ENCODE data around the gene FBXO47.
"Not testable (repeated sequence)": the region's sequence is repeated elsewhere in the genome, so short reads cannot be mapped to it uniquely, and the experiment has no call there.

FBXO47 gene

GRCh38 chr17:38921756-38922411 is 45.3 kb downstream of the FBXO47 start:
- no peak for DNase-seq

DNA sequence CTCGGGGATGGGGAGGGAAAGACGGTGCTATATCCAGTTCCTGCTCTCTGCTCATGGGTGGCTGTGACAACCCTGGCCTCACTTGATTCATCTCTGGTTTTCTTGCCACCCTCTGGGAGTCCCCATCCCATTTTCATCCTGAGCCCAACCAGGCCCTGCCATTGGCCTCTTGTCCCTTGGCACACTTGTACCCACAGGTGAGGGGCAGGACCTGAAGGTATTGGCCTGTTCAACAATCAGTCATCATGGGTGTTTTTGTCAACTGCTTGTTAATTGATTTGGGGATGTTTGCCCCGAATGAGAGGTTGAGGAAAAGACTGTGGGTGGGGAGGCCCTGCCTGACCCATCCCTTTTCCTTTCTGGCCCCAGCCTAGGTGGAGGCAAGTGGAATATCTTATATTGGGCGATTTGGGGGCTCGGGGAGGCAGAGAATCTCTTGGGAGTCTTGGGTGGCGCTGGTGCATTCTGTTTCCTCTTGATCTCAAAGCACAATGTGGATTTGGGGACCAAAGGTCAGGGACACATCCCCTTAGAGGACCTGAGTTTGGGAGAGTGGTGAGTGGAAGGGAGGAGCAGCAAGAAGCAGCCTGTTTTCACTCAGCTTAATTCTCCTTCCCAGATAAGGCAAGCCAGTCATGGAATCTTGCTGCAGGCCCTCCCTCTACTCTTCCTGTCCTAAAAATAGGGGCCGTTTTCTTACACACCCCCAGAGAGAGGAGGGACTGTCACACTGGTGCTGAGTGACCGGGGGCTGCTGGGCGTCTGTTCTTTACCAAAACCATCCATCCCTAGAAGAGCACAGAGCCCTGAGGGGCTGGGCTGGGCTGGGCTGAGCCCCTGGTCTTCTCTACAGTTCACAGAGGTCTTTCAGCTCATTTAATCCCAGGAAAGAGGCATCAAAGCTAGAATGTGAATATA is 46.6 kb downstream of the FBXO47 start:
- no peak for DNase-seq

DNA sequence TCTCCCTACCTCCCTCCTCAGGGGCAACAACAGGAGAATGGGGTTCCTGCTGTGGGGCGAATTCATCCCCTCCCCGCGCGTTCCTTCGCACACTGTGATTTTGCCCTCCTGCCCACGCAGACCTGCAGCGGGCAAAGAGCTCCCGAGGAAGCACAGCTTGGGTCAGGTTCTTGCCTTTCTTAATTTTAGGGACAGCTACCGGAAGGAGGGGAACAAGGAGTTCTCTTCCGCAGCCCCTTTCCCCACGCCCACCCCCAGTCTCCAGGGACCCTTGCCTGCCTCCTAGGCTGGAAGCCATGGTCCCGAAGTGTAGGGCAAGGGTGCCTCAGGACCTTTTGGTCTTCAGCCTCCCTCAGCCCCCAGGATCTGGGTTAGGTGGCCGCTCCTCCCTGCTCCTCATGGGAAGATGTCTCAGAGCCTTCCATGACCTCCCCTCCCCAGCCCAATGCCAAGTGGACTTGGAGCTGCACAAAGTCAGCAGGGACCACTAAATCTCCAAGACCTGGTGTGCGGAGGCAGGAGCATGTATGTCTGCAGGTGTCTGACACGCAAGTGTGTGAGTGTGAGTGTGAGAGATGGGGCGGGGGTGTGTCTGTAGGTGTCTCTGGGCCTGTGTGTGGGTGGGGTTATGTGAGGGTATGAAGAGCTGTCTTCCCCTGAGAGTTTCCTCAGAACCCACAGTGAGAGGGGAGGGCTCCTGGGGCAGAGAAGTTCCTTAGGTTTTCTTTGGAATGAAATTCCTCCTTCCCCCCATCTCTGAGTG is 47.7 kb downstream of the FBXO47 start:
- no peak for DNase-seq

- no peak for DNase-seq
Measured at GRCh38 chr17:38918916-38919315, 48.3 kb downstream of the FBXO47 start.

DNA sequence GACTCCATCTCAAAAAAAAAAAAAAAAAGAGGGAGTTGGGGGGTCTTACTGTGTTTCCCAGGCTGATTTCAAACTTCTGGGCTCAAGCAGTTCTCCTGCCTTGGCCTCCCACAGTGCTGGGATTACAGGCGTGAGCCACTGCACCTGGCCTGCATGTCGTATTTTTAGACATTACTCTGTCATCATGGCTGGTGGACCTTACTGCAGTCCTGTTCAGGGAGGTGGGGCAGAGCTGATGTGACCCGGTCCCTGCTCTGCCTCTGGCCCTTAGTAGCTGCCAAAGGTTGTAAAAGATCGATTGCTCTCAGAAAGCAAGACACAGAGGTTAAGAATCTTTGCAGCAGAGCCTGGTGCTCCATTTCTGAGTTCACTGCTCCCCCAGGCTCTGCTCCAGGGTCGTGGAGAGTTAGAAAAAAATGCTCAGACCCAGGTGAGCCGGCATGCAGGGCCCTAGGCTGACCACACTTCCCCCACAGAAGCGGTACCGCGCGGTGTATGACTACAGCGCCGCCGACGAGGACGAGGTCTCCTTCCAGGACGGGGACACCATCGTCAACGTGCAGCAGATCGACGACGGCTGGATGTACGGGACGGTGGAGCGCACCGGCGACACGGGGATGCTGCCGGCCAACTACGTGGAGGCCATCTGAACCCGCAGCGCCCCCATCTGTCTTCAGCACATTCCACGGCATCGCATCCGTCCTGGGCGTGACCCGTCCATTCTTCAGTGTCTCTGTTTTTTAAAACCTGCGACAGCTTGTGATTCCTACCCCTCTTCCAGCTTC is 48.9 kb downstream of the FBXO47 start:
- DNase-seq: no peak

DNA sequence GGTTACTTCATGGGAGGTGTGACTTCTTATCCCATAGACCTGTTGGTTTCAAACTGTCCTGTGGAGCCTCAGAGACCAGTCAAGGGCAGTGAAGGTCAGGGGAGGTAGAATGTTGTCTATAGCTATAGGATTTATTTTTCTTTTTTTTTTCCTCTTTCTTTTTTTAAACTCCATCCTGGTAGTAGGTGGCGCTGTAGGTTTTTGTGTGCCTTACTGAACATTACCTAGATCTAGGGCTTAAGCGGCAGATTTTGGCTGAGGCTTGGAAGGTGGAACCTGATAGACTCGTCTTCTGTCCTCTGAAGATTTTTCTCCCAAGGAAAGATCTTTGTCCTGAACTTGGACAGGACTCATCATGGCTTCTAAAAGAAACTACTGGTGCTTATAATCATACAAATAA is 49.9 kb downstream of the FBXO47 start:
- DNase-seq: no peak

- no peak for DNase-seq
Measured at GRCh38 chr17:38916771-38917170, 50.4 kb downstream of the FBXO47 start.

GRCh38 chr17:38915639-38915995 is 51.6 kb downstream of the FBXO47 start:
- DNase-seq: no peak

DNA sequence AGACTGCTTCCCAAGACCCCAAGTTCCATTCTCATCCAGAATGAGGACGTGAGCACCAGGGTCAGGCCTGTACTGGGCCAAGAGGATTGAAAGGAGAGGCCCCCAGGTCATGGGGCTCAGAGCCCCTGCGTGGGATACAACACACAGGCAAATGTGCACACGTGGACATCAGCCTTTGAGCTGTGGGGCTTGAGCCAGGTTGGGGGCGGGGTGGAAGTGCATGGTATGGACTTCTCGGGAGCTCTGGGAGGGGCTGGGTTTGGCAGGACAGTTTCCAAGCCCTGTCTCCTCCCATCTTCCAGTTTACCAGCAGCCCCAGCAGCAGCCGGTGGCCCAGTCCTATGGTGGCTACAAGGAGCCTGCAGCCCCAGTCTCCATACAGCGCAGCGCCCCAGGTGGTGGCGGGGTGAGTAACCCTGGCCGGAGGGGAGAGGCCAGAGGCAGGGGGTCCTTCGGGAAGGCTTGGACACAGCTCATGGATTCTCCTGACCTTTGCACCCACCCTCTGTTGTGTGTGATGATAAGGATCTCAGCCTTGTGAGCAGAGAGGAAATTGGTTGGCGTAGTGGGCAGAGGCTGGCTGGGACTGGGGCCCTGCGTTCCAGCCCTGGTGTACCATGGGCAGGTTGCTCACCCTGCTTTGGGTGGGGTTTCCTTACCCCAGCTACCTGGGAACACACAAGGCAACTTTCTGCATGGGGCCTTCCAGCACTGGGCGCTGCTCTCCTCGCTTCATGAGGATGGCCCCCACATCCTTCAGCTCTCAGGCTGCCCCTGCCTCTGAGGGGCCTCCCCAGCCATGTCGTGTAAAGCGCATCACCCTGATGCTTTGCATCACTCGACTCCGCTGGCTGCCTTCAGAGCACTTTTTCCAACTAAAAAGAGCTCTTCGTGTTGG is 52.2 kb downstream of the FBXO47 start:
- DNase-seq: peak in 1 of 2 experiments; percentile 2

GRCh38 chr17:38912221-38912813 is 54.9 kb downstream of the FBXO47 start:
- no peak for DNase-seq

DNA sequence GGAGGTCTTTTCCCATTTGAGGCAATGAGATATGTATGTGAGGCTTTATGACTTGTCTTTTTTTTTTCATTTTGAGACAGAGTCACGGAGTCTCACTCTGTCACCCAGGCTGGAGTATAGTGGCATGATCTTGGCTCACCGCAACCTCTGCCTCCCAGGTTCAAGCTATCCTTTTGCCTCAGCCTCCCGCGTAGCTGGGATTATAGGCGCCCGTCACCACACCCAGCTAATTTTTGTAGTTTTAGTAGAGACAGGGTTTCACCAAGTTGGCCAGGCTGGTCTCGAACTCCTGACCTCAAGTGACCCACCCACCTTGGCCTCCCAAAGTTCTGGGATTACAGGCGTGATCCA is 55.5 kb downstream of the FBXO47 start:
- not testable (repeated sequence) for DNase-seq

GRCh38 chr17:38911081-38911730 is 56.0 kb downstream of the FBXO47 start:
- DNase-seq: no peak

GRCh38 chr17:38910325-38910724 is 56.9 kb downstream of the FBXO47 start:
- no peak for DNase-seq

GRCh38 chr17:38908676-38909181 is 58.5 kb downstream of the FBXO47 start:
- no peak for DNase-seq

- DNase-seq: no peak
Measured at GRCh38 chr17:38907930-38908675, 59.1 kb downstream of the FBXO47 start.

DNA sequence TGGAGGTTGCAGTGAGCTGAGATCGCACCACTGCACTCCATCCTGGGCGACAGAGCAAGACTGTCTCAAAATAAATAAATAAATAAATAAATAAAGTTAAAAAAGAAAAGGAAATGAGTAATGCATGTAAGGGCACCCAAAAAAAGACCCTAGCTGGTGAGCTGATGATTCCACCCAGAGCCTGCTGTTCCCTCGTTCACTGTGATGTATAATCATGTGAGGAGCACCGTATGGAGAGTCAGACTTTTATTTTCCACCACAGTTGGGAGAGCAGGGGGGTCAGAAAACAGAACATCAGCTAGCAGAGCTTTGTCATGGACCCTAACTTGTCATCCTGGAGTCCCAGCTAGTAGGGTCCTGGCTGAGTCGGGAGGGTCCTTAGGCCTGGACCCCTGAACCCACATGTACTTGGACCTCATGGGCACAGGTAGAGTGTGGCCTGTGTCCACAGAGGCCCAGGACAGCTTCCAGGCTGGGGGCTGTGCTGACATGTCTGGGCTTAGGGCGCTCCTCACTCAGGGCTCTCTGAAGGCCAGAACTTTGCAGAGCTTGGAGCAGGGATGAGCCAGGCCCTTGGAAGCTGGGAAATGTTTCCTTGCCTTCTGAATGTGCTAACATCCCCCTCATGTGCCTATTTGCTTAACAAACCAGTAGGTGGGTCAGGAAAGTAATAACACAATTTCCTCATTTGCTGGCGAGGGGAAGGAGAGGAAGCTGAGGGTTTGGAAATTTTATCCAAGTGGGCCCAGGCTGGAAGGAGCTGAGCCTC is 60.6 kb downstream of the FBXO47 start:
- DNase-seq: no peak

- DNase-seq: no peak
Measured at GRCh38 chr17:38905375-38905774, 61.8 kb downstream of the FBXO47 start.

GRCh38 chr17:38904892-38905291 is 62.3 kb downstream of the FBXO47 start:
- no peak for DNase-seq

- no peak for DNase-seq
Measured at GRCh38 chr17:38903404-38903803, 63.8 kb downstream of the FBXO47 start.
